GM18870 (cell line): ENCODE measurements around the gene F11R.
"Not testable (repeated sequence)": the region's sequence is repeated elsewhere in the genome, so short reads cannot be mapped to it uniquely, and the experiment has no call there.

Experiments
- ATAC-seq: cut with Tn5 transposase; IDR thresholded peaks from one replicate; pipeline ENCODE4 v1.9.1; 2021; ENCODE audit warnings: moderate library complexity; ENCODE audit not compliant: unreplicated experiment

Gene F11R

DNA sequence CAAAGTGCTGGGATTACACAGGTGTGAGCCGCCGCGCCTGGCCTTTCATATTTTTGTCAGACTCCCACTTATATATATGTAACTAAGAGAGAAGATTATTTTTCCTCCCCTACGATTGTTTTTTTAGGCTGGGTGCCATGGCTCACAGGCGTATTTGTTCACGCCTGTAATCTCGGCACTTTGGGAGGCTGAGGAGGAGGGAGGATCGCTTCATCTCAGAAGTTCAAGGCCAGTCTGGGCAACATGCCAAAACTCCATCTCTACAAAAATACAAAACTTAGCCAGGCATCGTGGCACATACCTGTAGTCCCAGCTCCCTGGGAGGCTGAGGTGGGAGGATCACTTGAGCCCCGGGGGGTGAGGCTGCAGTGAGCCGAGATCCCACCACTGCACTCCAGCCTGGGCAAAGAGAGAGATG lies 42.4 kb downstream of the F11R start:
- no peak for ATAC-seq

DNA sequence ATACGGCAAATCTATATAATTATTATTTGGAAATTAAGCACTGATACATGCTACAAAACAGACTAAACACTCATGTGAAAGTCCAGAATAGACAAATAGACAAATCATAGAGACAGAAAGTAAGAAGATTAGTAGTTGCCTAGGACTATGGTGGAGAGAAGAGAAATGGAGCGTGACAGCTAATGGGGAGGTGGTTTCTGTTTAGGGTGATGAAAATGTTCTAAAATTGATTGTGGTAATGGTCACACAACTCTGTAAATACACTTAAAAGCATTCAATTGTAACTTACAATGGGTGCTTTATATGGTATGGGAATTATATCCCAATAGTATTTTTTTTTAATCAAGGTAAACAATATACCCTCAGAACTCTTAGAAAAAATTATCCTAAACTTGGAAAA lies 45.9 kb downstream of the F11R start:
- ATAC-seq = no peak

DNA sequence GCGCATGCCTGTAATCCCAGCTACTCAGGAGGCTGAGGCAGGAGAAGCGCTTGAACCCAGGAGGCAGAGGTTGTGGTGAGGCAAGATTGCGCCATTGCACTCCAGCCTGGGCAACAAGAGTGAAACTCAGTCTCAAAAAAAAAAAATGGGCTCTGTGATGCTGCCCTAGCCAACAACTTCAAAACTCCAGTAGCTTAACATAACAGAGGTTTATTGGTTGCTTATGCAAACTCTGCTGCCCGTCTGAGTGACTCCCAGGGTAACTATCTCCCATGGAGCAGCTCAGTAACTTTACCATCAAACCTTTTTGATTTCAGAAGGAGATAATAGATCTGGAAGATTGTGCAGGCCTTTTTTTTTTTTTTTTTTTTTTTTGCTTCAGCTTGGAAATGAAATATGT lies 47.5 kb downstream of the F11R start:
- ATAC-seq = no peak

DNA sequence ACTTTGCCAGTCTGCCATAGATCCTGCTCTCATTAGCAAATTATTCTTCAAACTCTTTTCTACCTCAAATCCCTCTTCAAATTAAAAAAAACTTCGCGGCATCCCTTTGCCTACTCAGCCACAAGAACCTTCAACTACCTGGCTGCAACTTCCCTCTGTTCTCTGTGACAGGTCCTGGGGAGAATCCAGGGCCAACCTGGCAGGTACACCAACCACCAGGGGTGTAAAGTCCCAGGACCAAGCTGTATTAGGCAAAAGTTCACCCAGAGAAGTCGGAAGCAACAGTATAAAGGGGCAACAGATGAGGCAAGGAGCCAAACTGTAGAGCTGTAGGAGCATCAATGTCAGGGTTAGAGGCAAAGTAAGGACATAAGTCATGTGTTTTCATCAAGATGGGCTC lies 48.0 kb downstream of the F11R start:
- ATAC-seq = no peak

DNA sequence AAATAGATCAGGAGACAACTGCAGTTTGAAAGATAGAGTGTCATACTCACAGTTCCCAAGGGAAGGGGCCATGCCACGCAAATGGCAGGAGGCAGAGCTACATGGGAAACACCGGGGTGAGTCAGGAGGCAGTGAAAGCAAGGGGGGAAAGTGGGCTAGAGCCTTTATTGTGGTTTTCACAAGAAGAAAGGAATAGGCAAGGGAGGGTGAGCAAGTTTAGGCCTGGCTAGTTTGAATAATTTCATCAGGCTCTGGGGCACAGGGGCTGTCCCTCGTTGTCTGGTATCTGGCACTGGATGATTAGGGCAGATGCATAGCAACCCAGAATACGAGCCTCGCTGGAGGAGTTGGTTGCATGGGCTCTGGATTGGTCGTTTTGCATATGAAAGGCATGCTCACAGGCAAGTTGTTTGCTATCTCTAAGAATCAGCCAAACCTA lies 49.3 kb downstream of the F11R start:
- no peak for ATAC-seq

DNA sequence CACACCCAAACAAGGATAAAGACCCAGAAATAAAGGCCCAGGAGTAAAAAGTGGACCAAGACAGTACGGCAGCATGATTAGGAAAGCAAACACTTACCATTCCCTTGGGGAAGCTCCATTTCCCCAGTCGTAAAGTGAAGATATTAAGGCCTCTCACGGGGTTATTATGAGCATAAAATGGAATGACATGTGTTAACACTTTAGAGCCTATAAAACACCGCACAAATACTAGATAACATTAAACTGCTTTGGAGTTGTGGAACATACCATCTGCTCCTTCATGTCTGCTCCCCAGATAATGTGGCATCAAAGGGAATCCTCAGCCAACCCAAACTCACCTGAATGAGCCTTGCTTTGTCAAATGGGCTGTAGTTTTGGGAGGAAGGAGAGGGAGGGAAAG lies 57.4 kb downstream of the F11R start:
- ATAC-seq = no peak

DNA sequence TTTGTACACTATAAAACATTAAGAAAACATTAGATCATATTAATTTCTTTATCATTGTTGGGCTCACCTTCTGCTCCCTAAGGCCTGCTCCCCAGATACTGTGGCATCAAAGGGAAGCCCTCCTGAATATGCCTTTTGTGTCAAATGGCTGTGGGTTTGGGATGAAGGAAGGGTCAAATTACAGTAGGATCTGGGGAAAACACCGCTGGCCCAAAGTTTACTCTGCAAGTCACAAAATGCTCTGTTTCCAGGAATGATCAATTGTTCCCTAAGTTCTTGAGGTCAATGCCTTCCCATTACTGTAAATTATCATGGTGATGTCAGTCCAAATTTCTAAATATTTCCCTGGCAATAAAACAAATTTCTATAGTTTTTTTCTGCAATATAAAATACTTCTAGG lies 59.5 kb downstream of the F11R start:
- ATAC-seq = no peak

DNA sequence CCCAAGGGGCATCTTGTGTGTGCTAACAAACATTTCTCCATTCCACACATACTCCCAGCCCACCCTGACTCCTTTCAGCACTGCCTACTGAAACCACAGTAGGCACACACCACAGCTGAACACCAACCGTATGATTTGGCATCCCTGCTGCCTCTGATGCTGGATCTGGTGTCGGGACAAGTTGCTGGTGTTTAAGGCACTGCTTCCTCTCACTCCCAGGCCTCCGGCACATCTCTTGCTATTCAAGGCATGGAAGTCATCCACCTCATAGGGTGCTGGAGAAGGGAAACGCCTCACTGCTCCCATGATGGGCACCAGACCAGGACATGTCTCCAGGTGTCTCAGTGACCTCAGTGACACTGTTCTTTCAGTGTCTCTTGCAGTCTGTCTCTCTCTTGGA lies 64.0 kb downstream of the F11R start:
- no peak for ATAC-seq

DNA sequence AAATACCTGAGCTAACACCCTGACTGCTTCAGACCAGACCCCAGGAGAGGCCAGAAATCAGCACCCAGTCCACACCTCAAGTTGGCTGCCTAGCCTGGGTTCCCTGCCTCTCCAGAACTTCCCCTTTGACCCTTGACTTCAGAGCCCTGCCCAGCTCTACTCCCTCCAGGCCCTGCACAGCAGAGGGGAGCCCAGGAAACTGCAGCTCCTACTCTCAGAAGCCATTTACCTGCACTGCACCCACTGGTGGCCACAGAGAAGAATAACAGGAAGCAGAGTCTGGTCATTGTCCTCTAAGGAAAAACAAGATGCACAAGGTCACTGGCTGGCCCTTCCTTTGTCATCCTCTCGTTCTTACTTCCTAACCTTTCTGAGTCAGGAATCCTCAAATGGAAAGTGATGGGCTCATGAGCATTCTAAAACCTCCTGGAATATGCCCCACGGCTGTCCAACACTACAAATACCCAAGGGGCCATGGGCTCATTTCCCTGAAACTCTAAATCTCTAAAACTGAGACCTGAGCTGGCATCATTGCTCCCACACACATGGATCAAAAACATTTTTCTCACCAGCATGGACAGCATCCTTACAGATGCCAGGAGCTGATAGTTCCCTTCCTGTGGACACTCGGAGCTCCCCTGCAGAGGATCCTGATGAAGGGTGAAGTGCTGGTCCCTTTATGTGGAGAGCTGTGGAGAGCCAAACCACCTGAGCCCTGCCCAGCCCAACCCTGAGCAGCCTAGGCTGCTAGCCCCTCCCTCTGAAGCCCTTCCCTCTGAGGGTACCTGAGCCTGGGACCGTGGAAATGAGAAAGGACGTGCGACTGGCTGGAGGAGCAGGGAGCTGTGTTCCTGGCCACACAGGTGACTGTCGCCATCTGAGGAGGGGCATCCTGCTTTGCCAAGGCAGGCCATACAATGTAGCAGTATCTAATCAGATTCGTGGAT lies 66.5 kb downstream of the F11R start, which contains the start of gene ITLN2:
Gene ITLN2 (minus strand): TSS at position 652 of the 947 bp plus-strand sequence. CDS start 68 bp downstream, at position 584.
- ATAC-seq = no peak

DNA sequence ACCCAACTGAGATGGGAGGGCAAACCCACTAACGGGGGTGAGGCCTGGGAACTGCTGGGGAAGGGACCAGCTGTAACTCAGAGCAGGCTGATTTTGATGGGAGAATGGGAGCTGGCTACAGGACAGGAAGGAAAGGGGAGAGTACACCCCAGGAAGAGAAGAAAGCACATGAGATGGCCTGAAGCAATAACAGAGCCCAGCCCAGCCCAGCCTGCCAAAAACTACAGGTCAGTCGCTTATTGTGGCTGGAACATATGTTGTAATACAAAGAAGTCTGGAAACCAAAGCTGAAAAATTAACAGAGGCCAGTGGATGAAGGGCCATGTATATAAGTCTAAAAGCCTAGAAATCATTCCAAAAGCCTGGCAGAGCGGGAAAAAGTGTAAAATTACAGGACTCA lies 67.9 kb downstream of the F11R start:
- no peak for ATAC-seq

DNA sequence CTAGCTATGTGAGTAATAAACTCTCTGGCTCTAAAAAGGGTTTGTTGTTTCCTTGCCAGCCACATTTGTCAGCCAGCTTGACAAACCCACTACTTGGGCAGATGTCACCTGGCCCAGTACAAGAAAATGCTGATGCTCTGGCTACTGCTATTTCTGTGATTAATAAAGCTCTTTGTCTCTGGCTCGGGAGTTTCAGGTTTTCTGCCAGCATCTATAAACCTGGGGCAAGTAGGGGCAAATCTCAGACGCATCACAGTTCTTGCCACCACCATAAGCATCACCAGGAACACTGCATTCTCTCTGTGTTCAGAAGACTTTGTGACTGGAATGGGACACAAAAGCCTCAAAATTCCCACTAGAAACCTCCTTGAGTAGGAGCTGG lies 68.8 kb downstream of the F11R start:
- no peak for ATAC-seq

DNA sequence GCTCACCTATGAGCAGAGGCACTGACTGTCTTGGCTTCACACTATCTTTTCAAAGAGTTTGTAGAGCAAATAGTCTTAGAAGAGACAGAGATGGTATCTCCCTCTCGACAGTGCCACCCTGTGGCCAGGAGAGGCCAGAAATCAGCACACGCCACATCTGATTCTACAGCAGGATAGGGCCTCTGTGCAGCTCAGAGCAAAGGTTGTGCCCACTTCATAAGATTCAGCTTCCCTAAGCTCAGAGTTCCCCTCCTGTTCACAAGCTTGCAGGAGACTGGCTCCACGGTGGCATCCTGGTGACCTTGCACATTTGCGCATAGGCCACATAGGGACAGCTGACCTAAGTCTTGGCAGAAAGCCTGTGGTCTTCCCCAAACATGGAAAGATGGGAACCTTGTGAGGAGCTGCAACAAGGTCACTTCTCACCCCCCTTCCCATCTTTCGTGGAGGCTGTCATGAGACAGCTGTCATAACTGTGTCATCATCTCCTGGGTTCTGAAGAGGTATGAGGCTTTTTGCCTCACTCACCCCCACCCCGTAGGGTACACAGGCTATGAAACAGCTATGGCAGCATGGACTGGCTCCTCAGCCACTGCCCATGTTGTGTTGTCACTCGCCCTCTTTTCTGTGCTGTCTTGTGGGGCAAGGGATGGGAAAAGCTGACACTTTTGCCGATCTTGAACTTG lies 69.4 kb downstream of the F11R start:
- ATAC-seq = no peak

DNA sequence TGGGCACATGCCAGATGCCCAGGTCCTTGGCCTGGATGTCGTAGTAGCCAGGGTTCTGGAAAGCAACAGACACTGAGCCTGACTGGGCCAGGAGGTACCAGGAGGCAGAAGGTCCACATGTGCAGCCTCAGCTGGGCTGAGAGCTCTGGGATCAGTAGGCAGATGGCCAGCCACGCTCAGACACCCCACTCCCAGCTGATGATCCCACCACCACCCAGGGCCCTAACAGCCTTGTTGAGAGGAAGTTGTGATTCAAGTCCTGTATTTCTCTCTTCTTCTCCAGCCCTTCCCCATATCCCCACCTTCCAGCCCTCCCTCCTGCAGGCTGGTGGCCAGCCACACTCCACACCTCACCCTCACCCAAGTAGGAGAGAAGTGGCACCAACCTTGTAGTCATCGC lies 70.3 kb downstream of the F11R start:
- no peak for ATAC-seq

DNA sequence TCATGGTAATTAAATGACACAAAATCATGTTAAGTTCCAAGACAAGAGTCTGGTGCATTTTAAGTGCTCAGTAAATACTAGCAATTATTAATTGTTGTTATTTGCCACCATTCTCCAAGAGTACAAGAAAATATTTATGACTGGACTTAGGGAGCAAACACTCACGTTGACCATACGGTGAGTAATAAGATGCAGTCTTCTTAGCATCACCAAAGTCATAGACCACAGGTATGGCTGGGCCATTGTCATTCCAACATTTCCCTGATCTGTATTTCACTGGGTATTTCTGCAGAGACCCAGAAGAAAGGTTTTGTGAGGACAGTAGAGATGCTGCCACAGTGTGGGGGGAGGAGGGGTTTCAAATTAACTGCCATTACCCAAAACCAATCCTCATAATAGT lies 71.1 kb downstream of the F11R start:
- no peak for ATAC-seq

DNA sequence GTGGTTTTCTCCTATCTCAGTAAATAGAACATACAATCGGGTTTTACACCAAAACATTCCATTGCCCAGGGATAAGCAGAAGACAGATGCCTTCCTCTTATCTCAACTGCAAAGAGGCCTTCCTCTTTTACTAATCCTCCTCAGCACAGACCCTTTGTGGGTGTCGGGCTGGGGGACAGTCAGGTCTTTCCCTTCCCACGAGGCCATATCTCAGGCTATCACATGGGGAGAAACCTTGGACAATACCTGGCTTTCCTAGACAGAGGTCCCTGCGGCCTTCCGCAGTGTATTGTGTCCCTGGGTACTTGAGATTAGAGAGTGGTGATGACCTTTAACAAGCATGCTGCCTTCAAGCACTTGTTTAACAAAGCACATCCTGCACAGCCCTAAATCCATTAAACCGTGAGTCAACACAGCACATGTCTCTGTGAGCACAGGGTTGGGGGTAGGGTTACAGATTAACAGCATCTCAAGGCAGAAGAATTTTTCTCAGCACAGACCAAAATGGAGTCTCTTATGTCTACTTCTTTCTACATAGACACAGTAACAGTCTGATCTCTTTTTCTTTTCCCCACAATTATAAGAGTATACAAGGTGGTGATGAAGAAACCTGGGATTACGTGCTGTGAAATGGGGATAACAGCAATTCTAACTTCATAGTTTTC lies 71.6 kb downstream of the F11R start:
- ATAC-seq = not testable (repeated sequence)

DNA sequence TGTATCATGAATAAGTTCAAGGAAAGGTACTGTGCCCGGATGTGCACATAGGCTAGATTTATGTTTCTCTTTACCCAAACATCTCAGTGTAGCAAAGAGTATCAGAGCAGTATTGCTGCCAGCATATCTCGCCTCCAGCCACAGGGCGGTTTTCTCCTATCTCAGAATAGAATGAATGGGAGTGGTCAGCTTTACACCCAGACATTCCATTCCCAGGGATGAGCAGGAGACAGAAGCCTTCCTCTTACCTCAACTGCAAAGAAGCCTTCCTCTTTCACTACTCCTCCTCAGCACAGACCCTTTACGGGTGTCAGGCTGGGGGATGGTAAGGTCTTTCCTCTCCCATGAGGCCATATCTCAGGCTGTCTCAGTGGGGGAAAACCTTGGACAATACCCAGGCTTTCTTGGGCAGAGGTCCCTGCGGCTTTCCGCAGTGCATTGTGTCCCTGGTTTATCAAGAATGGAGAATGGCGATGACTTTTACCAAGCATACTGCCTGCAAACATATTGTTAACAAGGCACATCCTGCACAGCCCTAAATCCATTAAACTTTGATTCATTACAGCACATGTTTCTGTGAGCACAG lies 73.7 kb downstream of the F11R start:
- not testable (repeated sequence) for ATAC-seq

DNA sequence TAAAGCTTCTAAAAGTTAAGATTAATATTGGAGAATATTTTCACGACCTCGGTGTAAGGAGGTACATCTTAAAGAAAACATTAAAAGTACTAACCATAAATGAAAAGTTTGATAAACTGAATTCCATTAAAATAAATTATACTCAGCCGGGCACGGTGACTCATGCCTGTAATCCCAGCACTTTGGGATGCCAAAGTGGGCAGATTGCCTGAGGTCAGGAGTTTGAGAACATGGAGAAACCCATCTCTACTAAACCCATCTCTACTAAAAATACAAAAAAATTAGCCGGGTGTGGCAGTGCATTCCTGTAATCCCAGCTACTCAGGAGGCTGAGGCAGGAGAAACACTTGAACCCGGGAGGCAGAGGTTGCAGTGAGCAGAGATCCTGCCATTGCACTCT lies 75.1 kb downstream of the F11R start:
- not testable (repeated sequence) for ATAC-seq
